Neural progenitor cell (in vitro differentiated cells): ENCODE results near the gene IL21R. TPM values are rescaled to one million over a fixed set of nuclear protein-coding genes. Genes with fewer than 3 reads are reported as not detected.

Source experiments
- DNase-seq: peaks from one replicate; pipeline ENCODE4 v3.0.0-alpha.2; 2016; ENCODE audit warnings: low spot score
- H2AFZ ChIP-seq: fragments of 200-600 bp; sonication (generic); replicated peaks from 2 replicates; pipeline ENCODE4 v1.6.1; 2016; ENCODE audit warnings: antibody characterized with exemption
- H3F3A ChIP-seq: fragments of 200-600 bp; sonication (generic); 2 replicates; pipeline ENCODE4 v1.6.1; 2016; ENCODE audit warnings: antibody characterized with exemption, low read depth
- H3K27ac ChIP-seq: fragments of 200-600 bp; sonication (generic); 2 replicates; pipeline ENCODE4 v1.5.1; 2016; ENCODE audit warnings: mild to moderate bottlenecking
- H3K27me3 ChIP-seq: fragments of 200-600 bp; sonication (generic); 2 replicates; pipeline ENCODE4 v1.6.1; 2016; ENCODE audit warnings: mild to moderate bottlenecking, moderate library complexity
- H3K36me3 ChIP-seq: fragments of 200-600 bp; sonication (generic); 2 replicates; pipeline ENCODE4 v1.5.1; 2016
- H3K4me1 ChIP-seq: fragments of 200-600 bp; sonication (generic); 2 replicates; pipeline ENCODE4 v1.6.1; 2016; ENCODE audit warnings: mixed run types
- H3K4me2 ChIP-seq: fragments of 200-600 bp; sonication (generic); 2 replicates; pipeline ENCODE4 v1.6.1; 2016
- H3K4me3 ChIP-seq: fragments of 200-600 bp; sonication (generic); 2 replicates; pipeline ENCODE4 v1.5.1; 2016
- H3K79me2 ChIP-seq: fragments of 200-600 bp; sonication (generic); 2 replicates; pipeline ENCODE4 v1.6.1; 2016; ENCODE audit warnings: low read depth
- H3K9ac ChIP-seq: fragments of 200-600 bp; sonication (generic); 2 replicates; pipeline ENCODE4 v1.6.1; 2016
- H3K9me3 ChIP-seq: fragments of 200-600 bp; sonication (generic); 2 replicates; pipeline ENCODE4 v1.5.1; 2016; ENCODE audit warnings: low read depth
- H4K20me1 ChIP-seq: fragments of 200-600 bp; sonication (generic); 2 replicates; pipeline ENCODE4 v1.6.1; 2016; ENCODE audit warnings: low read depth
- H3K27ac Mint-ChIP-seq: 3 replicates; pipeline ENCODE4 v1.8.0; 2021; ENCODE audit warnings: mixed read lengths
- H3K27me3 Mint-ChIP-seq: 2 replicates; pipeline ENCODE4 v1.8.0; 2022; ENCODE audit warnings: low read depth, mild to moderate bottlenecking, inconsistent platforms, moderate library complexity, mixed read lengths; ENCODE audit not compliant: insufficient read depth
- H3K36me3 Mint-ChIP-seq: 3 replicates; pipeline ENCODE4 v1.8.0; 2021; ENCODE audit warnings: mixed read lengths
- H3K4me1 Mint-ChIP-seq: 3 replicates; pipeline ENCODE4 v1.8.0; 2021; ENCODE audit warnings: mixed read lengths
- H3K4me3 Mint-ChIP-seq: 3 replicates; pipeline ENCODE4 v1.8.0; 2021; ENCODE audit warnings: mild to moderate bottlenecking, moderate library complexity, mixed read lengths
- H3K9me3 Mint-ChIP-seq: 3 replicates; pipeline ENCODE4 v1.8.0; 2020; ENCODE audit warnings: mixed read lengths
- CTCF ChIP-seq: fragments of 200-600 bp; sonication (generic); IDR thresholded peaks from 2 replicates; pipeline ENCODE4 v1.5.1; 2017; ENCODE audit warnings: antibody characterized with exemption, mild to moderate bottlenecking
- EZH2 ChIP-seq: fragments of 200-600 bp; sonication (generic); IDR thresholded peaks from 2 replicates; pipeline ENCODE4 v1.6.1; 2017; ENCODE audit warnings: antibody characterized with exemption, mild to moderate bottlenecking, moderate library complexity
- EZH2phosphoT487 ChIP-seq: fragments of 200-600 bp; sonication (generic); IDR thresholded peaks from 2 replicates; pipeline ENCODE4 v1.6.1; 2017; ENCODE audit warnings: antibody characterized with exemption
- total RNA-seq: library from RNA; depleted of rRNA; stranded (reverse); fragments of >200 nt; gene quantifications from 2 replicates; pipeline ENCODE4 v1.2.3, GENCODE V29; 2015; ENCODE audit warnings: low replicate concordance

The IL21R gene
- total RNA-seq, 1 donor from 2014 or later, result not detected

DNA sequence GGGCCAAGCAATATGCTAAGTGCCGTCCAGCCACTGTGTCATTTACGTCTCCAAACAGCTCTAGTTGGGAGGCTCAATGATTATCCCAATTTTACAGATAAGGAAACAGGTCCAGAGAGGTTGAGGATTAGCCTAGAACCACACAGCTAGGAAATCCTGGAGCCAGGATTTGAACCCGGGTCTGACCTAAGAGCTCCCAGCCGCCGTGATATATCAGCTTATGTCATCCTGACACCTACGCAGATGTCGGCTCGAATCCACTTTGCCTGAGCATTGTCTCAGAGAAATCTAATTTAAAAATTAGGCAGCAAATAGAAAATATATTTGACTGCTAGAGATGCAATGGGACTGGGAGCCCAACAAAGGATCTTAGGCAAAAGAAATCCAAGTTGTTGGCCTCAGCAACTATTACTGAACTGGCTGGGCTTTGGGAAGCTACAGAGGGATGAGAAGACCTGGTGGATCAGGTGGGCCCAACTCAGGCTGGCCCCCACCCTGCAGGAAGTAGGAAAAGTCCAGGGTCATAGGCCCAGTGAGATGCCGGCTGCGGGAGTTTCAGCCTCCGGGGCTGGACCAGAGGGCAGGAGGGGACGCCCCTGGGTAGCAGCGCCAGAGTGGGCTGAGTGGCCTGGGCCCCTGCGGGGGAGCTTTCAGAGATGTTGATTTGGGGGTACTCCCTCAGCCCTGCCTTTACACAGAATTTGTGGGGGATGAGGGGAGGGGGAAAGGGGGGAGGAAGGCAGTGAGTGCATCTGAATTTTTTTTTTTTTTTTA, 35.1 kb upstream of the IL21R start:
- H3K4me3 Mint-ChIP-seq, result no peak overlapping the region
- DNase-seq, result no peak
- Histone ChIP-seq H3K27ac (no peak overlapping the region), H3K4me3 (no peak overlapping the region), H3K9me3 (no peaks in the 10 kb centered on the region), H3K9ac (no peak overlapping the region), H3K27me3 (no peaks in the 10 kb centered on the region), H4K20me1 (no peaks in the 10 kb centered on the region), H3K4me1 (no peaks in the 10 kb centered on the region), H3K36me3 (no peaks in the 10 kb centered on the region), H3F3A (no peaks in the 10 kb centered on the region), H3K4me2 (no peak overlapping the region), H2AFZ (no peak overlapping the region), H3K79me2 (no peaks in the 10 kb centered on the region)
- peaks cover 2% of the 10 kb centered on the region for H3K27me3 Mint-ChIP-seq
- no peaks in the 10 kb centered on the region for H3K9me3 Mint-ChIP-seq
- H3K36me3 Mint-ChIP-seq, result no peaks in the 10 kb centered on the region
- TF ChIP-seq CTCF, result no peak
- no peak for TF ChIP-seq EZH2
- no peak for TF ChIP-seq EZH2phosphoT487
- no peak overlapping the region for H3K27ac Mint-ChIP-seq
- no peaks in the 10 kb centered on the region for H3K4me1 Mint-ChIP-seq

GRCh38 chr16:27367461-27368357, 34.3 kb upstream of the IL21R start:
- no peak overlapping the region for H3K9ac ChIP-seq

DNA sequence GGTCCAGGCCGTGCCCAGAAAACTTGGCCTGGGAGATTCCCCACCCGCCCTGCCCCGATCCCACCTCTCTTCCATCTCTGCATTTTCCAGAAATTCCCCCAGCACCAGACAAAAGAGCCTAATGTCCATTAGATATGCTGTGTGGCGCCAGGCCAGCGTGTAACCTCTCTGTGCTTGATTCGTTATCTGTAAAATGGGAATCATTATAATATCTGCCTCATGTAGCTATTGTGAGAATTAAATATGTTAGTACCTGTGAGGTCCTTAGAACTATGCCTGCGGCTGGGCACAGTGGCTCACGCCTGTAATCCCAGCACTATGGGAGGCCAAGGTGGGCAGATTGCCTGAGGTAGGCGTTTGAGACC, 33.6 kb upstream of the IL21R start:
- Histone ChIP-seq H3K4me2 (no peak overlapping the region), H3F3A (no peaks in the 10 kb centered on the region), H3K36me3 (no peaks in the 10 kb centered on the region), H3K4me1 (no peaks in the 10 kb centered on the region), H3K27me3 (no peaks in the 10 kb centered on the region), H4K20me1 (no peaks in the 10 kb centered on the region), H3K79me2 (no peaks in the 10 kb centered on the region), H3K4me3 (no peak overlapping the region), H3K27ac (no peak overlapping the region), H3K9me3 (no peaks in the 10 kb centered on the region), H2AFZ (no peak overlapping the region), H3K9ac (no peak overlapping the region)
- Mint-ChIP-seq H3K27ac (no peak overlapping the region), H3K4me1 (no peaks in the 10 kb centered on the region), H3K27me3 (peaks cover 2% of the 10 kb centered on the region), H3K9me3 (no peaks in the 10 kb centered on the region), H3K4me3 (no peak overlapping the region), H3K36me3 (no peaks in the 10 kb centered on the region)
- TF ChIP-seq EZH2, result no peak
- no peak for TF ChIP-seq EZH2phosphoT487
- no peak for TF ChIP-seq CTCF
- DNase-seq, result no peak

More at GRCh38 chr16:27367461-27368357, 34.3 kb upstream of the IL21R start:
- TF ChIP-seq CTCF, result peak; percentile 76
- no peak for TF ChIP-seq EZH2phosphoT487
- TF ChIP-seq EZH2, result no peak
- Histone ChIP-seq H3K4me3 (no peak overlapping the region), H3K27ac (no peak overlapping the region), H2AFZ (peak overlapping the region; percentile 46), H3K36me3 (no peaks in the 10 kb centered on the region), H3K4me2 (no peak overlapping the region), H3K4me1 (no peaks in the 10 kb centered on the region), H3K79me2 (no peaks in the 10 kb centered on the region), H4K20me1 (no peaks in the 10 kb centered on the region), H3F3A (no peaks in the 10 kb centered on the region), H3K9me3 (no peaks in the 10 kb centered on the region), H3K27me3 (no peaks in the 10 kb centered on the region)
- Mint-ChIP-seq H3K27me3 (peaks cover 2% of the 10 kb centered on the region), H3K36me3 (no peaks in the 10 kb centered on the region), H3K4me1 (no peaks in the 10 kb centered on the region), H3K27ac (no peak overlapping the region), H3K9me3 (no peaks in the 10 kb centered on the region), H3K4me3 (no peak overlapping the region)
- peak; percentile 83 for DNase-seq
